GM10847 (cell line): ENCODE results near the gene TCTN1.

Experiments used
- POLR2A ChIP-seq: IDR thresholded peaks from 2 replicates; pipeline ENCODE4 v1.6.1; 2011; ENCODE audit not compliant: insufficient read length; ENCODE audit errors: extremely low read depth

The TCTN1 gene

DNA sequence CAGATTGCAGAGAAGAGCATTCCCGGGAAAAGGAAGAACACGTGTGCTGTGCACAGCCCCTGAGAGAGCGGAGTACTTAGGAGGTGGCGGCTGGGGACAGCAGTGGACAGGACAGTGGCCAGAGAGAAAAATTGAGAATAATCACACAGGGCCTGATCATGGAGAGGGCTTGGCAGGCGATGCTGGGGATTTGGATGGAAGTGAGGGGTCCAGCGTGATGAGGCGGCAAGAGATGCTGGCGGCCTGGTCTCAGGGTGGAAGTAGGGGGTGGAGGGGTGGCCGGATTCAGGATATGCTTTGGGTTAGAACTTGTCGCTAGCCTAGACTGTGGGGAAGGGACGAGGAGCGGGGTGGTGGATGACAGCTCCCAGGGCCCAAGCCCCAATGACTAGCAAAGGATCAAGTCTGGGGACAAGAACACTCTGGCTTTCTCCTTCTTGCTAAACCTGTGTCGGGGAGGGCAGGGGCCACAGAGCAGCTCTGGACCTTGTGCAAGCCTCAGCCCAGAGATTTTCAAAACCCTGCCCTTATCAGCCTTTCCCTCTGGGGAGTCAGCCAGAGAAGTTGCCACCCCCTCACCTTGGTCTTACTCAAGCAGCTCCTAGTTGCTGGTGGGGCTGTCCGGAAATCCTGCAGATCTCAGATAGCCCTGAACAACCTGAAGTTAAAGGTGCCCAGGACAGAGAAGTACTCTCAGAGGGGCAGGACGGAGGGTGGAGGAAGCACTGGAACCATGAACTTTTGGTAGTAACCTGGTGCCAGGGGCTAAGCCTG, 73.7 kb downstream of the TCTN1 start:
- no peak for TF ChIP-seq POLR2A

DNA sequence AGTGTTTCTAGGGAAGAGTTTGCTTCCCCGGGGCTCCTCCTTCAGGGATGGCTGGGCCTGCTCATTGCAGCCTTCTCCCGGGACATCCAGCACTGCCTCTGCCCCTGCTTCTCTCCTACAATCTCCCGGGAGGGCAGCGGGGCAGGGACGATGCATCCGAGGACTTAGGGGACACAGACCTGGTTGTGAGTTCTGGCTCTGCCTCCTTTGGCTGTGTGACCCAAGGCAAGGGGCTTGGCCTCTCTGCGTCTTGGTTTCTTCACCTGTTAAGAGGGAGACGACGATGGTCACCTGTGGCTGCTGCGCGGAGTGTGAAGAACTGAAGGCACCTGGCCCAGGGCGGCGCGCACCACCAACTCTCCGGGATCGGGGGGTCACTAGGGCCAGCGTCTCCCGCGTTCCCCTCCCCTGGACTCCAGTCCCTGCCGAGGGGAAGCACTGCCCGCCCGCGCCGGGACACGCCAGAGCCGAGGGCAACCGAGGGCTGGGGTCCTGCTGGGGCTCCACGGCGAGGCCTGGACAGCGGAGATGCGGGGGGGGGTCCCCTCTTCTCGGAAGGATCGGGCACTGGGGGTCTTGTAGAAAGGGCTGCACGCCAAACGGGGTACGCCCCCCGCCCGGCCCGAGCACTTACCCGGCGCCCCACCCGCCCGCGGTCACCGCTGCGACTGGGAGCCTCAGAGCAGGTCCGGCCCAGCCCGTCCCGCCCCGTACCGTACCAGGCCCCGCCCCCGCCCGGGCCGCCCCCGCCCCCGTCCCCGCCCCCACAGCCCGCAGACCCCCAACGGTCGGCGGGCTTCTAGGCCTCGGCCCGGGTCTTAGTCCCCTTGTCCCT, 74.7 kb downstream of the TCTN1 start, which contains the start of gene HVCN1:
Gene HVCN1 (minus strand): TSS at position 670 of the 835 bp plus-strand sequence. CDS start 5,870 bp downstream, outside the sequence.
- TF ChIP-seq POLR2A: peak; percentile 55

DNA sequence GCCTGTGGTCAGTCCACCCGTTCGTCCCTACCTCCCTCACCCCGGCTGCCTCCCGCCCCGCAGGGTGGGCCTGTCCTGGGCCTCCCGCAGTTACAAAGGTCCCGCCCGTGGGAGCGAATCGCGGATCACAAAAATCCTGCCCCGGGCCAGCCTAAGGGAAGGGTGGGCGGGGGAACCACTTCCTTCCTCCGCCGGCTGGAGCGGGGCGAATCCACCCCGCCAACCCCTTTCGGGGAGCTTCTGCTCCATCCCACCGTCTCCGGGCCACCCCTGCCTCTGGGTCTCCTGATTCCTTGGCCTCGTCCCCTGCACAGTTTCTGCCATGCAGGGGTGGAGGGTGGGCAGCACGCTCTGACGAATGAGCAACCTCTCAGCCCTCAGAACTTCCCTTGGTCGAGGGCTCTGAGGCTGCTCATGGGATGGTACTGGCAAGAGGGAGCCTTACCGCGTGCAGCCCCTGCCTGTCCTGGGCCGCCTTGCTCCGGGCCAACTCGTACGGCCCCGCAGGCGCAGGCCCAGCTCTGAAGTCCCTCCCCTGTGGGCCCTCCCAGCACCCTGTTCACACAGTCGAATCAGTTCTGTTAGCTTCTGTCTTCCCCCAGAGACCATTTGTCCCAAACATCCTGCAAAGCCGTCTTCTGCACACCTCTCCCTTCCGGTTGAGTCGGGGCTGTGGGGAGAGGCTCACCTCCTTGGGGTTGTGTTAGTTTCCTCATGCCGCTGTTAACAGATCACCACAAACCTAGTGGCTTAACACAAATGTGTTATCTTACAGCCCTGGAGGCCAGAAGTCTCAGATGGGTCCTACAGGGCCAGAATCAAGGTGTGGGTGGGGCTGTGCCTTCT, 75.6 kb downstream of the TCTN1 start:
- TF ChIP-seq POLR2A: peak; percentile 24

DNA sequence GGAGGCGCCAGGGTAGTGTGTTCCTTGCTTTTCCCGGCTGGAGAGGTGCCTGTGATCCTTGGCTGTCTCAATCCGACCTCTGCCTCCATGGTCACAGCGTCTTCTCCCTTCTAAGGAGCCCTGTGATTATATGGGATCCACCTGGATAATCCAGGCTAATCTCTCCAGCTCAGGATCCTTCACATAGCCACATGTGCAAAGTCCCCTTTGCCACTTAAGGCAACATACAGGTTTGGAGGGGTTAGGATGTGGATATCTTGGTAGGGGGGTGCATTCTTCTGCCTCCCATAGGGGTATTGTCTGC, 76.2 kb downstream of the TCTN1 start:
- TF ChIP-seq POLR2A: no peak

DNA sequence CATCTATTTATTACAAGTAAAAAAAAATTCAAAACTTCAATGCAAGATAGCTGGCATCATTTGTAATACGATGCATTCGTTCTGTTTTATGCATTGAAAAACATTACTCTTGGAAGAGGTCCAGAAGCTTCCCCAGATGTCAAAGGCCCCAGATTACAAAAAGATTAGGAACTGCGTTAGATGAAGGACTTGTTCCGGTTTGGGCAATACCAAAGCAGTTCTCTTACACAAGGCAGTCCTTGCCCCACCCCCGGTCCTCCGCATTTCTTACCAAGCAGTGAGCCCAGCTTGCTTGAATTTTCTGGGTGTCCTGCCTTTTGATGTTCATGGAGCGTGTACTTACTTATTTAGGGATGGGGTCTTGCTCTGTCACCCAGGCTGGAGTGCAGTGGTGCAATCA, 79.8 kb downstream of the TCTN1 start:
- no peak for TF ChIP-seq POLR2A

DNA sequence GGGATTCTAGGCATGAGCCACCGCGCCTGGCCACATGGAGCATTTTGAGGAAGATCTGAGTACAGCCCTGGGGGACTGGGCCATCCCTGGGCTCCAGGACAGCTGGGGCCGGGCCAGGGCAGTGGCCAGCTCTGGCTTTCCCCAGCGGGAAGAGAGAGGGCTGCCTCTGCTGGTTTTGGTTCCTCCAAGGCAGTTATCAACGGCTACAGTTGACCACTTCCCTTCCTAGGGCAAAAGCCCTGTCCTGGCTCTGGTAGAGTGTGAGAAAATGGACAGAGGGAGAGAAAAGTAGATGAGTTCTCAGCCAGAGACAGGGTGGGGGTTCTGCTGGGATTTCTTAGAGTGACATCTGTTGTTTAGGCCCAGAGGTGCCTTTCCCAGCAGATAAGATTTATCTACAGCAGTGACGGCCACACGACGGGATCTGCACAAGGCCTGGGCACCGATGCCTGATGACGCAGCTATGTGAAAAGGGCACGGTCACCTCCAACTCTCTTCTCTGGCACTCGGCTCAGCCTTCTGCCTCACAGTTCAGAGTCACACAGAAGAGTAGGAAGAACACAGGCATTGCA, 80.5 kb downstream of the TCTN1 start:
- TF ChIP-seq POLR2A: no peak

DNA sequence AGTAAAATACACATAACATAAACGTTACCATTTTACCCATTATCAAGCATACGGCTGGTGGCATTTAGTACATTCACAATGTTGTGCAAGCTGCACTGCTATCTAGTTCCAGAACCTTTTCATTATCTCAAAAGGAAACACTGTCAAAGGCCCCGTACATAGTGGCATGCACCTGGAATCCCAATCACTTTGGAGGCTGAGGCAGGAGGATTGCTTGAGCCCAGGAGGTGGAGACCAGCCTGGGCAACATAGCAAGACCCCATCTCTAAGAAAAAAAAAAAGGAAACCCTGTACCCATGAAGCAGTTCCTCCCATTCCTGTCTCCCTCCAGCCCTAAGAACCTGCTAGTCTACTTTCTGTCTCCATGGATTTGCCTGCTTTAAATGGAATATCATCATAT, 82.4 kb downstream of the TCTN1 start:
- no peak for TF ChIP-seq POLR2A

DNA sequence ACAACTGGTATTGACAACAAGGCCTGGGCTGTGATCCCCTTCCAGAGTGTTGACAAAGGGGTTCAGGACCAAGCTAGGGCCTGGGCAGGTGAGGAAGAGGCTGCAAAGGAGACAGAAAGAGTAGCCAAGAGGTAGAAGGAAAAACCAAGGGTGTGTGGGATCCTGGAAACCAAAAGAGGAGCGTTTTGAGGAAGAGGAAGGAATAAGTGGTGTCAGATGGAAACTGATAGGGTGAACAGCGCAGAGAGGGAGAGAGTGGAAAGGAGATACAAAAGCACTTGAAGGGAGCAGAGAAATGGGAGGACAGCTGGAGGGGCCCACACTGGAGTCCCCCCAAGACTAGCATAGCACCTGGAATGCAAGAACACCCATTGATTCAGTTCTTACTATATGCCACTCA, 83.3 kb downstream of the TCTN1 start:
- no peak for TF ChIP-seq POLR2A

DNA sequence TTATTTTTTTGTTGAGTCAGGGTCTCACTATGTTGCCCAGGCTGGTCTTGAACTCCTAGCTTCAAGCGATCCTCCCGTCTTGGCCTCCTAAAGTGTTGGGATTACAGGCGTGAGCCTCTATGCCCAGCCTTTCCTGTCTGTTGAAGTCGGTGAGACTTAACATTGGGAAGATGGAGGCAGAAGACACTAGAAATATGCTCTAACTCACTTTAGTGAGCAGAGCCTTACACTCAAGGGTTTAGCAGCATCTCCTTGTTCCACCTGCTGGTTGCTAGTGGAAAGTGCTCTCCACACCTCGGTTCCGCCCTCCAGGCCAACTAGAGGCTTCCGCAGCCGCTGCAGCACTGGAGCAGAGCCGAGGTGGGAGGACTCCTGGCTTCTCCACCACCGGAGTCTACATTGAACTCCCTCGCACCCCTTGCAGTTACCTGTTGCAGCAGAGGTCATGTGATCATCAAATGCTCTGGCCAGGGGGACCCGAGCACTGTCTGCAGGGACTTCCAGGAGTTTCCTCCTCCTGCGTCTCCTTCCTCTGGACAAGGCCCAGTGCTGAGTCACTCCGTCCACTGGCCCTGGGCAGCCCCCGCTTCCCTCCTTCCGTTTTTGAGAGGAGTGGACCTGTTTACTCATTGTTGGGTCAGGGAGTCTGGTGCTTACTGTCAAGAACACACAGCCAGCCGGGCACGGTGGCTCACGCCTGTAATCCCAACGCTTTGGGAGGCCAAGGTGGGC, 84.4 kb downstream of the TCTN1 start:
- TF ChIP-seq POLR2A: no peak
